ENCODE data around the gene NRAP.

The NRAP gene

GRCh38 chr10:113552014-113552413 is 111.8 kb downstream of the NRAP start:
- in situ Hi-C loops (cut with HindIII; ENCODE audit: low pct_ligation_motif_present, low pct_unique_long_range_greater_than_20kb, low sequenced_read_pairs) = no loop called here
- DNase-seq = no peak

GRCh38 chr10:113550365-113550764 is 113.5 kb downstream of the NRAP start:
- in situ Hi-C loops (cut with HindIII; ENCODE audit: low pct_ligation_motif_present, low pct_unique_long_range_greater_than_20kb, low sequenced_read_pairs) = no loop called here
- DNase-seq = peak; percentile 59

DNA sequence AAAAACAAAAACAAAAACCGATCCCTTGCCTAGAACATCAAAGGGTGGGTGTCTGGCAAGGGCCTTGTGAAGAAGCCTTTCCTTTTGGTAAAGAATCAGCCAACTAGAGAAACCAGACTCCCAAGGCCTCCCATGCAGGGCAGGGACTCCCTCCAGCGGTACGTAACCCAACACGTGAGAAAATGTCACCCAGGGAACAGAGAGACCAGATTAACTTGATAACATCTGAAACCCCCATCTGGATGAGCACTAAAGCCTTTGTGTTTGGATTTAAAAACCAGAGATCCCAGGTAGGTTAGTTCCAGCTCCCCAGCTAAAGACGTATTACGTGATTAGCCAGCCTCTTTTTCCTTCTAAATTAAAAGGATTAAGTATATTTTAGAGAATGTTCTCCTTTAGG is 114.0 kb downstream of the NRAP start:
- no peak for DNase-seq
- in situ Hi-C loops (cut with HindIII; ENCODE audit: low pct_ligation_motif_present, low pct_unique_long_range_greater_than_20kb, low sequenced_read_pairs) = no loop called here

DNA sequence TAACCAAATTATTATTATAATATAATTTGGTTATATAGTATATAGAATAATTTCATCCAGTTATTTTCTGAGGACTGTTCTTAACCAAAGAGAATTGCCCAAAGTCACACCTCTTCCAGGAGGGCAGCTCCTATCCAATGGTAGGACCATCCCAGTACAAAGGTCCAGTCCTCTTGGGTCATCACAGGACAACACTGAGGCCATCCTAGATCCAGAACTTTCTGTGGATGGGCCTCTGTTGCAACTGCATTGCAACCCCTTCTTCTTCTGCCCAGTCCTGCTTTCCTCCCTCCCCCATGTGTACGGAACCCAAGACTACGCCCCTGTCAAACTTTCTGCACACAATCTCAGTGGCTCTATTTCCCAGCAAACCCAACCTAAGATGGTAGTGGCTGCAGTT is 116.4 kb downstream of the NRAP start:
- in situ Hi-C loops (cut with HindIII; ENCODE audit: low pct_ligation_motif_present, low pct_unique_long_range_greater_than_20kb, low sequenced_read_pairs) = no loop called here

GRCh38 chr10:113544392-113544791 is 119.4 kb downstream of the NRAP start:
- no peak for DNase-seq
- in situ Hi-C loops (cut with HindIII; ENCODE audit: low pct_ligation_motif_present, low pct_unique_long_range_greater_than_20kb, low sequenced_read_pairs) = no loop called here

More for the DNA sequence above, 116.4 kb downstream of the NRAP start:
- DNase-seq = no peak

DNA sequence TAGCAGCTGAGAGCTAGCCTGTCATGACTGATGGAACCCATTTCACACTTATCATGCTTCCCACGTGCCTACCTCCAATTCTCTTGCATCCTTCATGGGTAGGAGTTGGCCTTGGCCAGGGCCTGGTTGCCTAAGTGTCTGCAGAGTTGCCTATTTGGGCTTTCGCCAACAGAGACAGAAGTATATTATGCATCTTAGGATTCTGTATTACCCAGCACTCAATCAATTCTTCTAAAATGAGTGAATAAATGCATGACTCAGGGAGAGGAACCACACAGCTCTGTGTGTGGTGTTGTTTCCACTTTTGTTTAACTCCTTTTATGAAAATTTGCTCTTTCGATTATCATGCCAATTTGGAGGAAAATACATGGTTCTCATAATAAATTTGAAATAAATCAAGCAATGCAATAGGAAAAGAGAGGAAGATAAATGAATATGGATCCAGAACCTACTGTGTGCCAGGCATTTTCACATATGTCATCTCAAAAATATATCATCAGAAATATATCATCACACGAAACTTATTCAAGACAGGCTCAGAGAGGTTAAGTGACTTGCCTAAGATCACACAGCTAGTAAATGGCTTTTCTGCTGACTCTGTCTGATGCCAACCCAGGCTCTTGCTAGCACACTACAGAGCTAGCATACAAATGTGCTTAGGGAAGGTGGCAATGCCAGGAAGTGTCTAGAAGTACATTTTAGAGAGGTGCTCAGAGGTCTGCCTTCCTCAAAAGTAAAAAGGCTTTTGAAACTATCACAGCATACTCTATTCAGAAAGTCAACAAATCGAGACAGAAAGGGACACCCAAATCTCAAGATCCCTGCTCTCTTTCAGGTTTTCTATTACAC is 120.5 kb downstream of the NRAP start:
- in situ Hi-C loops (cut with HindIII; ENCODE audit: low pct_ligation_motif_present, low pct_unique_long_range_greater_than_20kb, low sequenced_read_pairs) = no loop called here
- no peak for DNase-seq

- no peak for DNase-seq
- in situ Hi-C loops (cut with HindIII; ENCODE audit: low pct_ligation_motif_present, low pct_unique_long_range_greater_than_20kb, low sequenced_read_pairs) = no loop called here
Measured at GRCh38 chr10:113541549-113541927, 122.3 kb downstream of the NRAP start.

GRCh38 chr10:113540845-113541548 is 122.8 kb downstream of the NRAP start:
- peak; percentile 40 for DNase-seq
- in situ Hi-C loops (cut with HindIII; ENCODE audit: low pct_ligation_motif_present, low pct_unique_long_range_greater_than_20kb, low sequenced_read_pairs) = no loop called here

DNA sequence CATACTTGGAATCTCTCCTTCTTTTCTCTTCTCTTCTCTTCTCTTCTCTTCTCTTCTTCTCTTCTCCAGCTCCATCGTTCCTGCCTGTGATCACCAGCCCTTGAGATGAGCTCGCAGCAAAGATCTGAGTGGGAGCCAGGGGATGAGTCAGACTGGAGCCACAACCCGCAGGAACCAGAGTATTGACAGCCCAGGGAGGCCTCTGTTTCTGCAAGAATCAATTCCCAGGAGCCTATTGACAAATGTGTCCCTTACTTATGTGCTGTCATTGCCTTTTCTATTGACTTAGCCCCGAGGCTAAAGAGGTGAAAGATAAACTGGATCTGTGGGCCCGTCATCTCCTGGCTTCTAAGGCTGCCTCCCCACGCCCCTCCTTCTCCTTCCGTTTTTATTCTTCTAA is 124.1 kb downstream of the NRAP start:
- in situ Hi-C loops (cut with HindIII; ENCODE audit: low pct_ligation_motif_present, low pct_unique_long_range_greater_than_20kb, low sequenced_read_pairs) = no loop called here
- DNase-seq = peak; percentile 50
